Left renal cortex interstitium (tissue), 4 donors: ENCODE results near the gene SH3RF1. TPM values are rescaled to one million over a fixed set of nuclear protein-coding genes. Genes with fewer than 3 reads are reported as not detected.
A peak's percentile ranks its signal among the peaks of the same experiment; 100 is the strongest.
"Not testable (repeated sequence)": the region's sequence is repeated elsewhere in the genome, so short reads cannot be mapped to it uniquely, and the experiment has no call there.

ENCODE experiments used
- DNase-seq, 4 donors: peaks; one replicate each; pipeline ENCODE4 v3.0.0-alpha.2; 2013; ENCODE audit warnings: low read depth in 4 of 4, low spot score in 2 of 4, missing footprints in 1 of 4
- polyA plus RNA-seq, 4 donors: library from polyadenylated mRNA; unstranded; fragments of 120-200 nt; gene quantifications; one replicate each; pipeline ENCODE4 v1.2.1, GENCODE V29; 2013; ENCODE audit not compliant: insufficient read length in 4 of 4

The SH3RF1 gene
- polyA plus RNA-seq, 4 donors: 27.6 to 35.9 (median 28.7) TPM

DNA sequence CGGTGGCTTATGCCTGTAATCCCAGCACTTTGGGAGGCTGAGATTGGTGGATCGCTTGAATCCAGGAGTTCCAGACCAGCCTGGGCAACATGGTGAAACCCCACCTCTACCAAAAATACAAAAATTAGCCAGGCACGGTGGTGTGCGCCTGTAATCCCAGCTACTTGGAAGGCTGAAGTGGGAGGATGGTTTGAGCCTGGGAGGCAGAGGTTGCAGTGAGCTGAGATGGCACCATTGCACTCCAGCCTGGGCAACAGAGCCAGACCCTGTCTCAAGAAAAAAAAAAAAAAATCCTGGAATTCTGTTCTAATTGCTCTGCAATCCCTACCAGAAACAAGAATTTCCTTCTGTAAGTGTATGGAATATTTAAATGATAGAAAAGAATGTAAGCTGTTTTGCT is 67.5 kb downstream of the SH3RF1 start:
- DNase-seq: not testable (repeated sequence)

DNA sequence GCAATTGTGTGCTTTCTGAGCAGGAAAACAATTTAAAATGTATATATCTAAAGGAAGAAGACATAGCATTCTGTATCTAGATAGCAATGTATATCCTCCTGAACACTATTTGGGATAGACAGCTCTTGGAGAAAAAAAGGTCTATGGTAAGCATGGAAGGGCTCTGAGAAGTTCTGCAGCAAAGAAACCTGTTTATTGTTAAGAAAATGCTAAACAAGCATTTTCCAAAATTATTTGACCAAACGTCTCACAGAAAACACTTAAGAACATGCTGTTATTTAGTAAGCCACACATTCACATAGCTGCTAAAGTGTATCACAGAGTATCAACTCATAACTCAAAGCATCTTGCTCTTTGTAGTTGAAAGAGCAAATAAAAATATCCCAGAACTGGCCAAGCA is 67.9 kb downstream of the SH3RF1 start:
- DNase-seq: no peak

DNA sequence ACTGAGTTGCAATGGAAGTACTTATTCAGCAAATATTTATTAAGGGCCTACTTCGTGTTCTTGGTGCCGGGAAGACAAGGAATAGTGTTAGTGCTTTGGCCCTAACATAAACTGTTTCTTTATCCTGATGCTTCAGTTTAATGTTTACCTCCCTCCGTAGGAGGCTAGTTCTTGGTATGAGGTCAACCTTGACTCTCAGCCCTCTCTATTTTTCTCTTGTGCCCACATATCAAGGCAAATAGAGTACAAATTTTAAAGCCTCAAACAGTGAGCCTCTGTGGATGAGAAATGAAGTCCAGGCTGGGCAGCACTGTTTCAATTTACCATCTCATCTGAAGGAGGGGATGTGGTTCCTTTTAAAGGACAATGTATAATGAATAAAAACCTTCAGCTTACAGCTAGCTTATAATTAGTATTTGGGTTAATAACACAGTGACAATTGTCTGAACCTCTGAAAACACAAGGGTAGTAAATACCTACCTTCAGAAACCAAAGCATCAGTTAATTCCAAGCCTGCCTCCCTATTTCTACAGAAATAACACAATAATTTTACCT is 68.5 kb downstream of the SH3RF1 start:
- DNase-seq: no peak

DNA sequence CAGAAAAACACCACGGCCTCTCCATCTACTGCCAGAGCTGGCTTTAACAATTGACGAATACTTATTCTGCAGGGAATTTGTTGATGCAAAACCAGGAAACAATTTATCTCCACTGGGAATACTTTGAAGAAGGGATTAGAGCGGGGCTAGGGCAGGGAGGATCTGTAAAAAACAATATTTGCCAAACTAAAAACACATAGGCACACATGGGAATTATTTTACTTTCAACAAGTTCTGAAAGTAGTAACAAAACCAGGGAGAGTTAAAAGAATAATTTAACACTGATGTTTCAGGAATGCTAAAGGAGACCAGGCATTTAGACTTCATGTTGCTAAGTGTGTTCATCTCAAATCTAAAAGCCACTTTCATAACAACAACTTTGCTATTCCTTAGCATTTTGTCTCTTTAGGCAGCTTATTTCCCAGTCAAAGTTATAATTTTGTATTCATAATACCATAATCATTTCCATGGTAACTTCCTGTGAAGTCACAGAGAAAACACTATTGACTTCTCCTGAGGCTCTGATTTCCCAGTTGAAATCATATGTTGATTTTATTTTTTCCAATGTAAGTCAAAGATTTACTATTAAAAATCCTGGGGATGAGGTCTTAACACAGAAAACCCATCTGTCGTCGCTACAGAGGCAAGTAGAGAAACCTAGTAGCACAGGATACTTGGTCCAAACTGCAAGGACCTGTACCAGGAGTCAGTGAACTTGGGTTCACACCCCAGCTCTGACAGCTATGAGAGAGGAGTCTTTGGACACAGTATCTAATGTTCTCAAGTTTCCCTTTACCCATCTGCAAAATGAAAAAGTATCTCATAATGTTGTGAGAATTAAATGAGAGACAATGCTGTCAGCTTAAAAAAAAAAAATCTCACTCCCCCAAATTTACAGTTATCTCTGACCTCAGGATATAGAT is 69.3 kb downstream of the SH3RF1 start:
- DNase-seq: no peak

DNA sequence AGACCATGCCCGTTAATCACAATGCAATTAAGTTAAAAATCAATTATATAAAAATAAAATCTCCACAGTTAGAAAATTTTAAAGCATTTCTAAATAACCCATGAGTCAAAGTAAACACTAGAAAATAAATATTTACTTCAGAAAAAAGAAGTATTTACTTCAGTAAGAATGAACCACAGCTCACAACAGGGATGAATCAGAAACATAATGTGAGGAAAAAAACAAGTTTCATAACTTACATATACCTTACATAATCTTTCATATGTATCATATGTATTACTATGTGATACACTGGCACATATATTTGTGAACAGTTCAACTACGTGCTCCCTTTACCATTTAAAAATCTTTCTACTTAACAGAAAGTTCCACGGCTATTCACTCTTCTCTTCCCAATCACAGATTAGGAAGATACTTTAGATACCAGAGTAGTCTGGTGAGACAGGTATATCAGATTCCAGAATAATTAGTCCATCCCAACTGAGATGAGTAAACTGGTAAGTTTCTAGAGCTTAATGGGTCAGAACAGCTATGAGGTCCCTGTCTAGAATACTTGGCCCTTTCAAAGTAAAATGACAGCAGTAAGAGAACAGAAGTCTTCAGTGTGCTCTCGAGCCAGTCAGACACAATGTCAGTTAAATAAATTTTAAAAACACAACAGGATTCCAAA is 70.3 kb downstream of the SH3RF1 start:
- no peak for DNase-seq

DNA sequence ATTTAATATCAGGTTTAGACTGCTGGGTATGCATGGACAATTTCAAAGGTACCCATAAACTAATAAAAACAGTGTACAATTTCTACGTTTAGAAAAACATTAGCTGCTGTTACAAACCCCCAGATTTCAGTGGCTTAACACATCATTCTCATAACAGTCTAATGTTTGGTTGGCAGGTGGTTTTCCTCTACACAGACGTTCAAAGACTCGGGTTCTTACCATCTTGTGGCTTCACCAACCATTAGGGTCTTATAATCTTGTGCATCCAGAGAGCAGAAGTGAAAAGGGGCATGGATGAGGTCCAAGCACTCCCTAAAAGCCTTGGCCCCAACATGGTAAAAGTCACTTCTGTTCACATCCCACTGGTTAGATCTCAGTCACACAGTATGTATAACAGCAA is 71.6 kb downstream of the SH3RF1 start:
- DNase-seq: no peak

DNA sequence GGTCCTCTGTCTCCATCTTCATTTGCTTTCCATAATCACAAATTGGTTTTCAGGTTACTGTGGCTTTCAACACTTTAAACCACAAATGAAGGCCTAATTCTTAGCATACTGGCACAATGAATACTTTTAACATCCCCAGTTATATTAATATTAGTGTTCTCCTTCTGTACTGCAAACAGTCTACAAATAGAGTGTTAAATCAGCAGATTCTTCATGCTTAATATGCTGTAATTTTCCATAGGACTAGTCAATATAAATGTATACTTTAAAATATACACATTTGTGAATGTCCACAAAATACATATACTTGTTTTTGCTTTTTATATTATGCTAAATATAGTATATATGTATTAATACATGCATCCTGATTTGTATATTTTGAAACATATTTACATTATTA is 72.6 kb downstream of the SH3RF1 start:
- DNase-seq: no peak

DNA sequence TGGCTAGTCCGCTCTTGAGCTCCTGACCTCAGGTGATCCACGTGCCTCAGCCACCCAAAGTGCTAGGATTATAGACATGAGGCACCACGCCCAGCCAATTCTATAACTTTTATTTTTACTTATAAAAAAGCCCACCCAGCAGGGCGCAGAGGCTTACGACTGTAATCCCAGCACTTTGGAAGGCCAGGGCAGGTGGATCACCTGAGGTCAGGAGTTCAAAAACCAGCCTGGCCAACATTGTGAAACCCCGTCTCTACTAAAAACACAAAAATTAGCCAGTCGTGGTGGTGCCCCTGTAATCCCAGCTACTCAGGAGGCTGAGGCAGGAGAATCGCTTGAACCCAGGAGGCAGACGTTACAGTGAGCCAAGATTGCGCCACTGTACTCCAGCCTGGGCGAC is 73.5 kb downstream of the SH3RF1 start:
- not testable (repeated sequence) for DNase-seq

DNA sequence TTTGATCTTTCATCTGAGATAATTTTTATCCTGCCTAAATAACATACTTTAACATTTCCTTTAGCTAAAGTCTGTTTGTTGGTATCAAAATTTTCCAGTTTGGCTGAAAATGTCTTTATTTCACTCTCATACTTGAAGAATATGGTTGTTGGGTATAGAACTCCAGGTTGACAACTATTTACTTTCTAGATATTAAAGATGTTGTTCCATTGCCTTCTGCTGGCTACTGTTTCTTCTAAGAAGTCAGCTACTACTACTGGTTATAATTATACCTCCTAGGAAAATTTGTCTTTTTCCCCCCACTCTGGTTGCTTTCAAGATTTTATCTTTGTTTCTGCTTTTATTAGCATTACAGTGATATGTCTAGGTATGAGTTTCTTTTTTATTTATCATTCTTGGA is 75.7 kb downstream of the SH3RF1 start:
- no peak for DNase-seq

DNA sequence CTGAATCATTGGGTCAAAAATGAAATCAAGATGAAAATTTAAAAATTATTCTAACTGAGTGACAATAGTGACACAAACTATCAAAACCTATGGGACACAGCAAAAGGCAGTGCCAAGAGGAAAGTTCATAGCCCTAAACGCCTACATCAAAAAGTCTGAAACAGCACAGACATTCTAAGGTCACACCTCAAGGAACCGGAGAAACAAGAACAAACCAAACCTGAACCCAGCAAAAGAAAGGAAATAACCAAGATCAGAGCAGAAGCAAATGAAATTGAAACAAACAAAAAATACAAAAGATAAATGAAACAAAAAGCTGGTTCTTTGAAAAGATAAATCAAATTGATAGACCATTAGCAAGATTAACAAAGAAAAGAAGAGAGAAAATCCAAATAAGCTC is 80.8 kb downstream of the SH3RF1 start:
- DNase-seq: not testable (repeated sequence)

DNA sequence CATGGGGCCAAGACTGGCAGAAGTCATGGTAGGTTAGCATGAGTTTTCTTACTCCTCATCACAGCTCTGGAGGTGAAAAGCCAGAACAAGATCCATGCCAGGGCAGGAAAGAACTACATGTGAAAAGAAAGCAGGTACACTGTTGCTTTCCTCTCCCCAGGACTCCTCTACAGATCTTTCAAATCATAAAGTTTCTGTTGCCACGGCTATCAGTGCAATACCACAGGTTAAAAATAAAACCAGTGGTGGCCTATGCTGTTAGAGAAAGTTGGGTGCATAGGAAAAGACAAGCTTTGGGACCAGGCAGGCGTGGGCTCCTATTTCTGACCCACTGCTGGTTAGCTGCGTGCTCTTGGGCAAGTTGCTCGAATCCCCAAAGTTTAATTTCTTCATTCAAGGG is 81.4 kb downstream of the SH3RF1 start:
- DNase-seq: no peak

DNA sequence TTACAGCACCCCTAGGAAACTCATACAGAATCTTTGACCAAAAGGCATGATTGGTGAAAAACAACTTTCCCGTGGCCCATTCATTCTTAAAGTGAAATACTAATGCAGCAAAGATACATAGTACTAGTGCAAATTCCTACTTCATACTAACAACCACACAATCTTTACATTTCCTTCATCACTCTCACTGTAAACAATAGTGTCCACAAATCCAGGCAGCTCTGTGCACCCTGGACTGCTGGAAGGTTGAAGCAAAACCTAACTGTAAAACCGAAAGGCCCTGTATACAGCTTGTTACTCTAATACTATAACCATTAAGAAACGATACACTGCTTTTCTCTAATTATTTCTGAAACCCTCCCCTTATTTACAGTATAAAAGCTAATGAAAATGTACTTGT is 82.6 kb downstream of the SH3RF1 start:
- no peak for DNase-seq

DNA sequence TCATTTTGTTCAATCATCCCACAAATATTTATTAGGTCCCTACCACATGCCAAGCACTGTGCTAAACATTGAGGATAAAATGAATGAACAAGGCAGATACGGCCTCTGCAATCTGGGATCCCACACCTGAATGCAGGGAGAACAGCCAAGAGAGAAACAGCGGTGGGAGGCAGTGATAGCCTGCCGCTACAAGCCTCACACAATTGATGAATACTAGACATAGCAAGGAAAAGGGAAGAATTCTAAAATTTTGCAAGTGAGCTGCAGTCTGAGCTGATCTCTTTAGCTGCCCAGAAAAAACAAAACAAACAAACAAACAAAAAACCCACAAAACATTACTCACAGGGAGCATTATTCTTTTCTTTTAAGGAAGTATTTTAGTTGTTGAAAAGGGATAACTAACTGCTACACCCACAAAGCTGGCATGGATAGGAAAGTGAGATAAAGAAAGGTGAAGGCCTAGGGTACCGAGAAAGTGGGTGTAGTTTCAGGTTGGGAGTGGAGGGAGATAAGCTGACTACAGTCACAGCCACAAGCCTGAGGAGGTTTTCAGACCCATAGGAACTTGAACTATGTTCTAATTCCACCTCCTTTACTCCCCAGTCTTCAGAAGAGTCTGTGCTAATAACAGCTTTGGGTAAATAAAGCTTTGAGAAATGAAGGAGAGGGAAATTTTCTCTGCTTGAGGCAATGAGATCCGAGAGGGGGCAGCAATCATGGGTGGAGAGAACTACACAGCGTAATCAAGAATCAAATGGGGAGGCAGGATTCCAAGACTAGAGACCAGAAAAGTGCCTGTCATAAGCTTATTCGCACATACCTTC is 85.4 kb downstream of the SH3RF1 start:
- no peak for DNase-seq

DNA sequence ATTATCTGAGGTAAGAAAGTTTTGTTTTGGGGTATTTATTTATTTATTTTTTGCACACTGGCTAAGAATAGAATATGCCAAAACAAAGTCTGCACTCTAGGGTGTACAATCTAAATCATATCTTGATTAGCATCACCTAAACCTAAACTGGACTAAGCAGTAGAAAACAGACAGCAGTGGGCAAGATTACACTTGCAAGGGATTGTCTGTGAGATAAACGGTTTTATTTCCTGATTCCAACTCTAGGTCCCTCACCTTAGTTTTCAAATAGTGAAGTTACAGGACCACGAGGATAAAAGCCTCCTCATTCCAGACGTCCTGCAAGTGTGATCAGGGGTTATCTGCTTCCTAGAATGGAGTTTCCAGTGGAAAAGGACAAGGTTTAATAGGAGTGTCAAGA is 86.1 kb downstream of the SH3RF1 start:
- no peak for DNase-seq

DNA sequence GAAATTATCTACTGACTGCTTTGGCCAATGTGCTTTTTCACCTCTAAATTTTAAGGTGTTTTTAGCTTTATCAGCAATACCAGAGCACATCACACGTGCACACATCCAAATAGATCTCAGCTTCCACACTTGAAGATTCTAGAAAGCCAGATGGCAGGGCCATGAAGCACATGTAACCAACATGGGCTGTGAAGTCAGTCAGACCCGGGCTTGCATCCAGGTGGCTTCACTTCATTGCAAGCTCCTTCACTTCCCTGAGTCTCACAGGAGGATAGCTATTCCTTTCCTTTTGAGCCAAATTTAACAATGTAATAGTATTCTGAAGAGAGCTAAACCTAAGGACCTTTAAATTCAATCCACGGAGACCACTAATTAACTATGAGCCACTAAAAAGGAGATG is 86.5 kb downstream of the SH3RF1 start:
- no peak for DNase-seq

DNA sequence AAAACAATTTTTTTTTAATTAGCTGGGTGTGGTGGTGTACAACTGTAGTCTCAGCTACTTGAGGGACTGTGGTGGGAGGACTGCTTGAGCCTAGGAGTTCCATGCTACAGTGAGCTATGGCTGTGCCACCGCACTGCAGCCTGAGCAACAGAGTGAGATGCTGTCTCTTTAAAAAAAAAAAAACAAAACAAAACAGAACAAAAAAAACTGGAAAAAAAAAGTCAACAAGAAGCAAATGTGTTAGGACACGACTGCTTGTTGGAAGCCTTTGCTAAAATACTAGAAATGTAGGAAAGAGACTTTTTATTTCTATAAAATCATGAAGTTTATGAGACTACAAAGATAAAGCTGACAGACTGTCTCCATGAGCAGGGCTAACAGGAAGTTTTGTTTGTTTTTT is 87.2 kb downstream of the SH3RF1 start:
- DNase-seq: no peak

DNA sequence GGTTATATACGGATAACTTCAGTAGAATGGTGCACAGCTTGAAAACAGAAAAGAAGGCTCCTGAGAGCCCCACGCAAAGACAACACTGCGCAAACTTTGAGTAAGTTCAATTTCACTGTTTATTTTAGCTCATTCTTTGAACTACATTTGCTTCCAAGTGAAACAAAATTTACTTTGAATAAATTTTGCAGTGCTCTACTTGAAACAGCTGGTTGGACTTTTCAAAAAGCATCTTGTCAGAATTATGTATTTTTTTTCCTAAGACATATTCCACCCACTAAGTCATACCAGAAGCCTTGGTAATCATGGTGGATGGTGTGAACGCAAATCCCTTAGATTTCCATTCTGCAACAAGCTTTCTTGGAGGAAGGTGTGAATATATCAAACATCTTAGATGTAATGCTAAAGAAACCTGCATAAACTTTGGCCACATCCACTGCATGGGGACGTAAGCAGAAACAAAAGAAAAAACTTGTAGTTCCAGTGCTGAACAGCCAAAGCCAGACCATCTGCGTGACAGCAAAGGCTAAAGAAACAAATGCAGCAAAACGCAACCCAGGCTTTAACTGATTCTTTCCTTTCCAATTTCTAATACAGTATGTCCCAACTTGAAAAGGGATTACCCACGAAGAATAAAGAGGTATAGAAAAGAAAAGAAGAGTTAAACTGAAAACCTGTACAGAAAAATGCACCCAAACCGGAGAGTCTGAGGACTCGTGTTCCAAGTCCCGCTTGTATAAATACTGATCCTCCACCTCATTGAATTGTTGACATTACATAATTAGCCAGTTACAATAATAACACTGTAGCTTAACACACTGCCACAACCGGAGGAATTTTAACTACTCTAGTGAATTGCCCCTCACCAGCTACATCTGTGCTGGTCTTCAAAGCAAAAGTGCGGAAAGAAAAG is 90.9 kb downstream of the SH3RF1 start:
- DNase-seq: peak in 1 of 4 donors; percentile 44

DNA sequence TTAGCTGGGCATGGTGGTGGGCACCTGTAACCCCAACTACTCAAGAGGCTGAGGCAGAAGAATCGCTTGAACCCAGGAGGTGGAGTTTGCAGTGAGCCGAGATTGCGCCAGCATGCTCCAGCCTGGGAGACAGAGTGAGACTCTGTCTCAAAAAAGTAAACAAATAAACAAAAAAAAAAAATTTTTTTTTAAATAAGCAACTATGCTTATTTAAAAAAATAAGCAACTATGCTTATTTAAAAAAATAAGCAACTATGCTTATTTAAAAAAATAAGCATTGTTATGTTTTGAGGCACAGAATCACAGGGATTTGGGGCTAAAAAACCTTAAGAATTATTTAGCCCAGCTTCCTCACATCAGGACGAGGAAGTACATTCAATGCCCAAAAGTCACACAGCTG is 92.7 kb downstream of the SH3RF1 start:
- not testable (repeated sequence) for DNase-seq

DNA sequence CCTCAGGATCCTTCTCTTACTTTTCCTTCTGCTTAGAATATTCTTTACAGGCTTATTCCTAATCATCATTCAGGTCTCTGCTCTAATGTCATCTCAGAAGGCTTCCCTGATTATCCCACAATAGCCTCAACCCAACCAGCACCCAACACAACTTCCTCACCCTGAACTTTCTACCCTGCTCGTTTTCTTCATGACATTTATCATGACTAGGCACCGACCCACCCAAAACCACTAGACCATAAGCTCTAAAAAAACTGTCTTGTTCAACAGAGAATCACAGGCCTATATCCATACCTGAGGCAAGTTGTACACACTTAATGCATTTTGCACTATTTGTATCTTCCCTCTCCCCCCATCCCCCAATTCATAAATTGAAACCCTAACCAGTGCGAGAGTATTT is 95.3 kb downstream of the SH3RF1 start:
- no peak for DNase-seq

DNA sequence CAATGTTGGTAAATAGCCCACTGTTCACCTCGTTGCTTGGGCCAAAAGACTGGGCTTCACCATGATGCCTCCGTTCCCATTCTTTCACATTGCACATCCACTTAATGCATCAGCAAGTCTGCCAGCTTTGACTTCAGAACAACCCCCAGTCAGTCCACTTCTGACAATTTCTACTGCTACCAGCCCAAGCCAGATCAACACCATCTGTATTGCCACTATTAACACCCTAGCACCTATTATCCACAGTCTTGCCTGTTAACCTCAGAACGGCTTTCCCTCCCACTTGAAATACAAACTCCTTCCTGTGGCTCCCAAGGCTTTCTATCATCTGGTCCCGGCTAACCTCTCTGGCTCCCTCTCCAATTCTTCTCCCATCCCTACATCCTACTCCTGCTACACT is 95.7 kb downstream of the SH3RF1 start:
- no peak for DNase-seq
